Ovary (tissue), 3 donors: Measurements from ENCODE around the gene STK10.

Source experiments
- EP300 ChIP-seq: sonication (generic); formaldehyde crosslinking; IDR thresholded peaks from one replicate; pipeline ENCODE4 v1.6.1; 2017; ENCODE audit warnings: antibody characterized with exemption
- POLR2A ChIP-seq: fragments of 450-650 bp; IDR thresholded peaks from one replicate; pipeline ENCODE4 v1.6.1; 2017; ENCODE audit warnings: antibody characterized with exemption, mild to moderate bottlenecking, moderate library complexity
- TF ChIP-seq, protein P1 (sequence below), 3 donors: fragments of 450-650 bp in 2 of 3; fragments of 200-600 bp in 1 of 3; IDR thresholded peaks; one replicate each; pipeline versions ENCODE4 v1.5.1 to v1.8.0; 2016 to 2022; ENCODE audit warnings: antibody characterized with exemption in 3 of 3, mild to moderate bottlenecking in 1 of 3
- donor health status: DM: no; HTN: no; CAD: no.

- no peak for TF ChIP-seq POLR2A
- TF ChIP-seq, protein P1, sequence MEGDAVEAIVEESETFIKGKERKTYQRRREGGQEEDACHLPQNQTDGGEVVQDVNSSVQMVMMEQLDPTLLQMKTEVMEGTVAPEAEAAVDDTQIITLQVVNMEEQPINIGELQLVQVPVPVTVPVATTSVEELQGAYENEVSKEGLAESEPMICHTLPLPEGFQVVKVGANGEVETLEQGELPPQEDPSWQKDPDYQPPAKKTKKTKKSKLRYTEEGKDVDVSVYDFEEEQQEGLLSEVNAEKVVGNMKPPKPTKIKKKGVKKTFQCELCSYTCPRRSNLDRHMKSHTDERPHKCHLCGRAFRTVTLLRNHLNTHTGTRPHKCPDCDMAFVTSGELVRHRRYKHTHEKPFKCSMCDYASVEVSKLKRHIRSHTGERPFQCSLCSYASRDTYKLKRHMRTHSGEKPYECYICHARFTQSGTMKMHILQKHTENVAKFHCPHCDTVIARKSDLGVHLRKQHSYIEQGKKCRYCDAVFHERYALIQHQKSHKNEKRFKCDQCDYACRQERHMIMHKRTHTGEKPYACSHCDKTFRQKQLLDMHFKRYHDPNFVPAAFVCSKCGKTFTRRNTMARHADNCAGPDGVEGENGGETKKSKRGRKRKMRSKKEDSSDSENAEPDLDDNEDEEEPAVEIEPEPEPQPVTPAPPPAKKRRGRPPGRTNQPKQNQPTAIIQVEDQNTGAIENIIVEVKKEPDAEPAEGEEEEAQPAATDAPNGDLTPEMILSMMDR (IDR thresholded peaks at IDR 0.05) = no peak
- TF ChIP-seq EP300 = no peak
Observed at GRCh38 chr5:172224996-172225395, 37.0 kb upstream of the STK10 start.
